Measurements from ENCODE around the gene CPHXL. TPM values are rescaled to one million over a fixed set of nuclear protein-coding genes. Genes with fewer than 3 reads are reported as not detected.

CPHXL gene
- total RNA-seq, 4 donors from 2014 or later: not detected

GRCh38 chr16:75750528-75750927, 24.2 kb upstream of the CPHXL start:
- no peaks in the 10 kb centered on the region for H3K9me3 ChIP-seq
- H3K36me3 ChIP-seq: no peaks in the 10 kb centered on the region
- no peaks in the 10 kb centered on the region for H3K4me1 ChIP-seq
- no peak for DNase-seq (ENCODE audit: extremely low spot score)
- WGBS: 57% methylated on average over 3 of the region's 3 CpGs
- H3K27ac ChIP-seq (replicated peaks in 1 of 4): no peak overlapping the region
- intact Hi-C loops (cut with DNase I): no loop called here
- no peak overlapping the region for H3K4me3 ChIP-seq
- TF ChIP-seq POLR2A (IDR thresholded peaks at IDR 0.05; ENCODE audit: low read depth) (no peak), POLR2AphosphoS5 (IDR thresholded peaks at IDR 0.05) (no peak), CTCF (IDR thresholded peaks at IDR 0.05) (no peak), EP300 (IDR thresholded peaks at IDR 0.05) (no peak)
- no peaks in the 10 kb centered on the region for H3K27me3 ChIP-seq

GRCh38 chr16:75746359-75746758, 20.1 kb upstream of the CPHXL start:
- Histone ChIP-seq H3K27ac (replicated peaks in 1 of 4) (no peak overlapping the region), H3K36me3 (no peaks in the 10 kb centered on the region), H3K4me3 (no peak overlapping the region), H3K27me3 (no peaks in the 10 kb centered on the region), H3K9me3 (no peaks in the 10 kb centered on the region), H3K4me1 (no peaks in the 10 kb centered on the region)
- intact Hi-C loops (cut with DNase I): no loop called here
- WGBS: 90% methylated on average over 3 of the region's 3 CpGs
- no peak for DNase-seq (ENCODE audit: extremely low spot score)
- TF ChIP-seq EP300 (IDR thresholded peaks at IDR 0.05): no peak
- TF ChIP-seq CTCF (IDR thresholded peaks at IDR 0.05): no peak
- TF ChIP-seq POLR2A (IDR thresholded peaks at IDR 0.05; ENCODE audit: low read depth): no peak
- TF ChIP-seq POLR2AphosphoS5 (IDR thresholded peaks at IDR 0.05): no peak

- no peak for DNase-seq (ENCODE audit: extremely low spot score)
- no peak for TF ChIP-seq POLR2A (IDR thresholded peaks at IDR 0.05; ENCODE audit: low read depth)
- TF ChIP-seq POLR2AphosphoS5 (IDR thresholded peaks at IDR 0.05): no peak
- no peak for TF ChIP-seq EP300 (IDR thresholded peaks at IDR 0.05)
- no peak for TF ChIP-seq CTCF (IDR thresholded peaks at IDR 0.05)
- H3K4me3 ChIP-seq: no peak overlapping the region
- H3K36me3 ChIP-seq: no peaks in the 10 kb centered on the region
- WGBS: 96% methylated on average over 1 of the region's 1 CpG
- H3K9me3 ChIP-seq: no peaks in the 10 kb centered on the region
- H3K27me3 ChIP-seq: no peaks in the 10 kb centered on the region
- no peak overlapping the region for H3K27ac ChIP-seq (replicated peaks in 1 of 4)
- no peaks in the 10 kb centered on the region for H3K4me1 ChIP-seq
- intact Hi-C loops (cut with DNase I): no loop called here
These were observed 19.5 kb upstream of the CPHXL start for GRCh38 chr16:75745823-75746222.

- no peak overlapping the region for H3K27ac ChIP-seq (replicated peaks in 1 of 4)
- no peak for TF ChIP-seq POLR2AphosphoS5 (IDR thresholded peaks at IDR 0.05)
- no peaks in the 10 kb centered on the region for H3K9me3 ChIP-seq
- no peak overlapping the region for H3K4me3 ChIP-seq
- H3K36me3 ChIP-seq: no peaks in the 10 kb centered on the region
- 77% methylated on average over 1 of the region's 1 CpG for WGBS
- no peaks in the 10 kb centered on the region for H3K4me1 ChIP-seq
- DNase-seq (ENCODE audit: extremely low spot score): no peak
- H3K27me3 ChIP-seq: no peaks in the 10 kb centered on the region
- intact Hi-C loops (cut with DNase I): no loop called here
These were observed 19.0 kb upstream of the CPHXL start for GRCh38 chr16:75745242-75745641.

- H3K36me3 ChIP-seq: no peaks in the 10 kb centered on the region
- no peak for DNase-seq (ENCODE audit: extremely low spot score)
- TF ChIP-seq CTCF (IDR thresholded peaks at IDR 0.05) (no peak), EP300 (IDR thresholded peaks at IDR 0.05) (no peak), POLR2A (IDR thresholded peaks at IDR 0.05; ENCODE audit: low read depth) (no peak), POLR2AphosphoS5 (IDR thresholded peaks at IDR 0.05) (no peak)
- no peak overlapping the region for H3K27ac ChIP-seq (replicated peaks in 1 of 4)
- H3K4me3 ChIP-seq: no peak overlapping the region
- WGBS: 21% methylated on average over 1 of the region's 1 CpG
- intact Hi-C loops (cut with DNase I): no loop called here
- no peaks in the 10 kb centered on the region for H3K9me3 ChIP-seq
- H3K27me3 ChIP-seq: no peaks in the 10 kb centered on the region
- H3K4me1 ChIP-seq: no peaks in the 10 kb centered on the region
These were observed 16.2 kb upstream of the CPHXL start for GRCh38 chr16:75742424-75743047.
